ENCODE results near the gene C16orf92.

Gene C16orf92

GRCh38 chr16:30031477-30031918 is 8.5 kb downstream of the C16orf92 start:
- Histone ChIP-seq H3K4me2 (ENCODE audit: low read depth, low read length, poor library complexity, severe bottlenecking) (no peak overlapping the region), H3K4me3 (ENCODE audit: insufficient read depth, low read length, poor library complexity, severe bottlenecking) (no peak overlapping the region)

GRCh38 chr16:30032083-30032819 is 9.3 kb downstream of the C16orf92 start:
- Histone ChIP-seq H3K9ac (ENCODE audit: low read length) (no peak overlapping the region), H3K9me3 (ENCODE audit: insufficient read depth, low read length) (no peaks in the 10 kb centered on the region), H3K27me3 (ENCODE audit: low read length) (no peaks in the 10 kb centered on the region), H3K79me2 (ENCODE audit: insufficient read depth, low read length) (no peaks in the 10 kb centered on the region), H3K36me3 (ENCODE audit: low read length) (no peaks in the 10 kb centered on the region), H4K20me1 (ENCODE audit: low read depth, low read length) (no peaks in the 10 kb centered on the region), H3F3A (ENCODE audit: insufficient read depth) (no peaks in the 10 kb centered on the region), H3K4me2 (ENCODE audit: low read depth, low read length, poor library complexity, severe bottlenecking) (no peak overlapping the region), H2AFZ (ENCODE audit: low read depth, low read length, severe bottlenecking) (no peak overlapping the region), H3K27ac (ENCODE audit: low read depth, low read length) (no peak overlapping the region), H3K4me3 (ENCODE audit: insufficient read depth, low read length, poor library complexity, severe bottlenecking) (no peak overlapping the region), H3K9me2 (replicated peaks; ENCODE audit: insufficient read depth, low read length) (no peaks in the 10 kb centered on the region)
- TF ChIP-seq CTCF (IDR thresholded peaks at IDR 0.05; ENCODE audit: insufficient read depth, low read length, poor library complexity, severe bottlenecking) (peak; percentile 76), EZH2phosphoT487 (conservative IDR thresholded peaks at IDR 0.05; ENCODE audit: low read length) (no peak)

More at GRCh38 chr16:30031477-30031918, 8.5 kb downstream of the C16orf92 start:
- no peak overlapping the region for H2AFZ ChIP-seq (ENCODE audit: low read depth, low read length, severe bottlenecking)
- no peaks in the 10 kb centered on the region for H3K27me3 ChIP-seq (ENCODE audit: low read length)
- no peaks in the 10 kb centered on the region for H4K20me1 ChIP-seq (ENCODE audit: low read depth, low read length)
- no peaks in the 10 kb centered on the region for H3F3A ChIP-seq (ENCODE audit: insufficient read depth)
- no peaks in the 10 kb centered on the region for H3K9me2 ChIP-seq (replicated peaks; ENCODE audit: insufficient read depth, low read length)
- H3K79me2 ChIP-seq (ENCODE audit: insufficient read depth, low read length): no peaks in the 10 kb centered on the region
- H3K36me3 ChIP-seq (ENCODE audit: low read length): no peaks in the 10 kb centered on the region
- TF ChIP-seq CTCF (IDR thresholded peaks at IDR 0.05; ENCODE audit: insufficient read depth, low read length, poor library complexity, severe bottlenecking) (no peak), EZH2phosphoT487 (conservative IDR thresholded peaks at IDR 0.05; ENCODE audit: low read length) (no peak)
- H3K27ac ChIP-seq (ENCODE audit: low read depth, low read length): no peak overlapping the region
- no peak overlapping the region for H3K9ac ChIP-seq (ENCODE audit: low read length)
- no peaks in the 10 kb centered on the region for H3K9me3 ChIP-seq (ENCODE audit: insufficient read depth, low read length)

GRCh38 chr16:30033270-30033669 is 10.3 kb downstream of the C16orf92 start:
- Histone ChIP-seq H4K20me1 (ENCODE audit: low read depth, low read length) (no peaks in the 10 kb centered on the region), H3F3A (ENCODE audit: insufficient read depth) (no peaks in the 10 kb centered on the region), H3K27me3 (ENCODE audit: low read length) (no peaks in the 10 kb centered on the region), H3K36me3 (ENCODE audit: low read length) (no peaks in the 10 kb centered on the region), H3K9me2 (replicated peaks; ENCODE audit: insufficient read depth, low read length) (no peaks in the 10 kb centered on the region), H3K9ac (ENCODE audit: low read length) (no peak overlapping the region), H2AFZ (ENCODE audit: low read depth, low read length, severe bottlenecking) (no peak overlapping the region), H3K27ac (ENCODE audit: low read depth, low read length) (no peak overlapping the region), H3K4me2 (ENCODE audit: low read depth, low read length, poor library complexity, severe bottlenecking) (no peak overlapping the region), H3K79me2 (ENCODE audit: insufficient read depth, low read length) (no peaks in the 10 kb centered on the region), H3K9me3 (ENCODE audit: insufficient read depth, low read length) (no peaks in the 10 kb centered on the region), H3K4me3 (ENCODE audit: insufficient read depth, low read length, poor library complexity, severe bottlenecking) (no peak overlapping the region)
- no peak for TF ChIP-seq EZH2phosphoT487 (conservative IDR thresholded peaks at IDR 0.05; ENCODE audit: low read length)
- no peak for TF ChIP-seq CTCF (IDR thresholded peaks at IDR 0.05; ENCODE audit: insufficient read depth, low read length, poor library complexity, severe bottlenecking)
